ENCODE measurements around the gene RTKN. TPM values are rescaled to one million over a fixed set of nuclear protein-coding genes. Genes with fewer than 3 reads are reported as not detected.

RTKN gene
- total and polyA plus RNA-seq, 2 of the 13 experiments (the other 11 are each of a cell fraction or from before 2014, with no cell fraction given), result 159 to 166 TPM

DNA sequence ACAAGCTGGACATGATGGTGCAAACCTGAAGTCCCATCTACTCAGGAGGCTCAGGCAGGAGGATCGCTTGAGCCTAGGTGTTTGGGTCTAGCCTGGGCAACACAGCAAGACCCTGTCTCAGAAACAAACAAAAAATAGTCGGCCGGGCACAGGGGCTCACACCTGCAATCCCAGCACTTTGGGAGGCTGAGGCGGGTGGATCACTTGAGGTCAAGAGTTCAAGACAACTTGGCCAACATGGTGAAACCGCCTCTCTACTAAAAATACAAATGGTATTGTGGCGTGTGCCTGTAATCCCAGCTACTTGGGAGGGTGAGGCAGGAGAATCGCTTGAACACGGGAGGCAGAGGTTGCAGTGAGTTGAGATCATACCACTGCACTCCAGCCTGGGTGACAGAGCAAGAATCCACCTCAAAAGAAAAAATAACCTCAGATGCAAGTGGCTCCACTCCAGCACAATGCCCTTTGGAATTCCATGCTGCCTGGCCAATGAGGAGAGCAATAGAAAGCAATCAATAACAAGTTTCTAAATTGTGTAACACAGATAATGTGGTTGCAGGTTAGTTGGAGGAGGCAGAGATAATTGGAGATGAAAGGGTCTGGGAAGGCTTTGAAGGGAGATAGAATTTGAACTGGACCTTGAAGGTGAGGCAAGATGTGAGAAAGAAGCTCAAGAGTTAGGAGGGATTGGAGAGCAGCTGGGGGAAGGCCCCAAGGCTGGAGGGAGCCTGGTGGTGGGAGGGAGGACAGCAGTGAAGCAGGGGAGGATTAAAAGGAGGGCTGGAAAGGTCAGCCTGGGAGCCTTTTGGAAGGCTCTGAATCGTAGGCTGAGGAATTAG lies 47.1 kb upstream of the RTKN start (continued):
- TF ChIP-seq HNRNPK (IDR thresholded peaks at IDR 0.05; ENCODE audit: low read depth, low read length, poor library complexity, severe bottlenecking), result no peak
- TF ChIP-seq ZNF790 (CRISPR knock-in tag; IDR thresholded peaks at IDR 0.05; ENCODE audit: borderline replicate concordance), result no peak
- peak; percentile 16; the same call in 1 of the 2 replicates for TF ChIP-seq ZNF788 (CRISPR knock-in tag; IDR thresholded peaks at IDR 0.05; ENCODE audit: borderline replicate concordance)
- TF ChIP-seq THAP8 (CRISPR knock-in tag; IDR thresholded peaks at IDR 0.05; ENCODE audit: borderline replicate concordance), result no peak
- TF ChIP-seq ZNF136 (CRISPR knock-in tag; IDR thresholded peaks at IDR 0.05; ENCODE audit: low read depth), result 0 out of 2 replicates have a peak, but pooled peaks have one; percentile 65
- TF ChIP-seq ZSCAN25 (CRISPR knock-in tag; IDR thresholded peaks at IDR 0.05), result peak; percentile 79
- no peak for TF ChIP-seq ZNF101 (CRISPR knock-in tag; IDR thresholded peaks at IDR 0.05; ENCODE audit: borderline replicate concordance, low read depth)
- no peak for TF ChIP-seq ZNF451 (CRISPR knock-in tag; IDR thresholded peaks at IDR 0.05)
- TF ChIP-seq TARDBP (CRISPR knock-in tag; IDR thresholded peaks at IDR 0.05), result peak; percentile 94
- TF ChIP-seq ZNF615 (CRISPR knock-in tag; IDR thresholded peaks at IDR 0.05; ENCODE audit: borderline replicate concordance), result no peak
- peak; percentile 69; the same call in 1 of the 2 replicates for TF ChIP-seq FOXK1 (CRISPR knock-in tag; IDR thresholded peaks at IDR 0.05; ENCODE audit: borderline replicate concordance, low read depth)
- TF ChIP-seq ZFP1 (CRISPR knock-in tag; IDR thresholded peaks at IDR 0.05), result no peak
- peak; percentile 66 for TF ChIP-seq ZMYM4 (CRISPR knock-in tag; IDR thresholded peaks at IDR 0.05)
- TF ChIP-seq ZNF674 (CRISPR knock-in tag; IDR thresholded peaks at IDR 0.05; ENCODE audit: low read depth), result no peak
- TF ChIP-seq ZNF709 (CRISPR knock-in tag; IDR thresholded peaks at IDR 0.05), result no peak; the same call in 1 of the 2 replicates
- TF ChIP-seq, protein P1, sequence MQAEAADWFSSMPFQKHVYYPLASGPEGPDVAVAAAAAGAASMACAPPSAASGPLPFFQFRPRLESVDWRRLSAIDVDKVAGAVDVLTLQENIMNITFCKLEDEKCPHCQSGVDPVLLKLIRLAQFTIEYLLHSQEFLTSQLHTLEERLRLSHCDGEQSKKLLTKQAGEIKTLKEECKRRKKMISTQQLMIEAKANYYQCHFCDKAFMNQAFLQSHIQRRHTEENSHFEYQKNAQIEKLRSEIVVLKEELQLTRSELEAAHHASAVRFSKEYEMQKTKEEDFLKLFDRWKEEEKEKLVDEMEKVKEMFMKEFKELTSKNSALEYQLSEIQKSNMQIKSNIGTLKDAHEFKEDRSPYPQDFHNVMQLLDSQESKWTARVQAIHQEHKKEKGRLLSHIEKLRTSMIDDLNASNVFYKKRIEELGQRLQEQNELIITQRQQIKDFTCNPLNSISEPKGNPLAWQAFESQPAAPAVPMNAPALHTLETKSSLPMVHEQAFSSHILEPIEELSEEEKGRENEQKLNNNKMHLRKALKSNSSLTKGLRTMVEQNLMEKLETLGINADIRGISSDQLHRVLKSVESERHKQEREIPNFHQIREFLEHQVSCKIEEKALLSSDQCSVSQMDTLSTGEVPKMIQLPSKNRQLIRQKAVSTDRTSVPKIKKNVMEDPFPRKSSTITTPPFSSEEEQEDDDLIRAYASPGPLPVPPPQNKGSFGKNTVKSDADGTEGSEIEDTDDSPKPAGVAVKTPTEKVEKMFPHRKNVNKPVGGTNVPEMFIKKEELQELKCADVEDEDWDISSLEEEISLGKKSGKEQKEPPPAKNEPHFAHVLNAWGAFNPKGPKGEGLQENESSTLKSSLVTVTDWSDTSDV (CRISPR knock-in tag; IDR thresholded peaks at IDR 0.05), result no peak
- no peak for TF ChIP-seq ZZZ3 (CRISPR knock-in tag; IDR thresholded peaks at IDR 0.05; ENCODE audit: borderline replicate concordance)
- peak; percentile 20; the same call in 1 of the 2 replicates for TF ChIP-seq GATAD1 (CRISPR knock-in tag; IDR thresholded peaks at IDR 0.05)
- TF ChIP-seq, protein P2, sequence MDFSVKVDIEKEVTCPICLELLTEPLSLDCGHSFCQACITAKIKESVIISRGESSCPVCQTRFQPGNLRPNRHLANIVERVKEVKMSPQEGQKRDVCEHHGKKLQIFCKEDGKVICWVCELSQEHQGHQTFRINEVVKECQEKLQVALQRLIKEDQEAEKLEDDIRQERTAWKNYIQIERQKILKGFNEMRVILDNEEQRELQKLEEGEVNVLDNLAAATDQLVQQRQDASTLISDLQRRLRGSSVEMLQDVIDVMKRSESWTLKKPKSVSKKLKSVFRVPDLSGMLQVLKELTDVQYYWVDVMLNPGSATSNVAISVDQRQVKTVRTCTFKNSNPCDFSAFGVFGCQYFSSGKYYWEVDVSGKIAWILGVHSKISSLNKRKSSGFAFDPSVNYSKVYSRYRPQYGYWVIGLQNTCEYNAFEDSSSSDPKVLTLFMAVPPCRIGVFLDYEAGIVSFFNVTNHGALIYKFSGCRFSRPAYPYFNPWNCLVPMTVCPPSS (IDR thresholded peaks at IDR 0.05), result no peak
- TF ChIP-seq TEAD2 (CRISPR knock-in tag; IDR thresholded peaks at IDR 0.05), result no peak
- TF ChIP-seq ELF1 (CRISPR knock-in tag; IDR thresholded peaks at IDR 0.05), result no peak
- peak; percentile 74; the same call in 1 of the 2 replicates for TF ChIP-seq ZNF331 (CRISPR knock-in tag; IDR thresholded peaks at IDR 0.05)
- no peak for TF ChIP-seq CBX2 (IDR thresholded peaks at IDR 0.05; ENCODE audit: low read depth, low read length)
- TF ChIP-seq CBX2 (CRISPR knock-in tag; IDR thresholded peaks at IDR 0.05; ENCODE audit: low read depth), result no peak
- no peak for TF ChIP-seq ZNF644 (CRISPR knock-in tag; IDR thresholded peaks at IDR 0.05; ENCODE audit: low read depth)
